ENCODE results near the gene HRH3.

Gene HRH3

DNA sequence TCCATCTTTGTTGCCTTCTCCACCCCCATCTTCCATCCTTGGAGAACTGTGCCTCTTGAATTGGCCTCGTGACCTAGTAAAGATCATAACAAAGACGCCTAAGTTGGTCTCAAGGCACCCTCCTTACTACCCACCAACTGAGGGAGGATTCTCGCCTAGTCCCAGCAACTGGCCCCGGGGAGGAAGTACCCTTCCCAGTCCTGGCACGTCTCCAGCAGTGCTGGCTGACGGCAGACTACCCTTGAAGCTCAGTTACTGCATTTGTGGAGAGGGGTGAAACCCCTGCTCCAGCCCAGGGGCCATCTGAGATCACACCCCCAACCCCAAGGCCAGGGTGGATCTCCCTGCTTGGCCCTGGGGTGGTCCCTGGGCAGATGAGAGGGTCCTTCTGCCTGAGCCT, 16.1 kb upstream of the HRH3 start:
- no peaks in the 10 kb centered on the region for H3K9me3 ChIP-seq (ENCODE audit: insufficient read depth, low read depth, low read length)
- no peak overlapping the region for H3K9ac ChIP-seq (ENCODE audit: low read depth, low read length)
- H3K36me3 ChIP-seq (ENCODE audit: insufficient read depth, low read depth, low read length), result no peaks in the 10 kb centered on the region
- H3K27me3 ChIP-seq (ENCODE audit: insufficient read depth, low read length), result no peaks in the 10 kb centered on the region
- H3K4me1 ChIP-seq (ENCODE audit: insufficient read depth, low read length), result peaks cover 3% of the 10 kb centered on the region; the same call in 1 of the 2 replicates
- no peak overlapping the region for H3K27ac ChIP-seq (ENCODE audit: low read length)
- no peak overlapping the region for H3K4me3 ChIP-seq (ENCODE audit: low read length)

DNA sequence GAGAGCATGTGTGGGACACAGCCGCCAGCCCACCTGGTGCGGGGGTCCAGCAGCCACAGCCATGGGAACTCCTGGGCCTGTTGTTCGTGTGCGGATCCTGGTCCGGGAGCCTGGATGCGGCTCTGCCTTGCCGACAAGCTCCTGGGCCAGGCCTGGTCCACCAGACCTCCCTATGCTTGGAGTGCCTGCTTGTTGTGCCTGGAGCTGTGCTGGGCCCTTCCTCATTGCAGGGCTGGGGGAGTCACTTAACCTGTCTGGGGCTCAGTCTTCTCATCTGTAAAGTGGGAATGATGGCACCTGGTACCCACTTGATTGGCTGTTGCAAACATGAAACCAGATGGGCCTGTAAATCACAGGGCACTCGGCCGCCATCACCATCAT, 15.7 kb upstream of the HRH3 start:
- H3K27ac ChIP-seq (ENCODE audit: low read length), result no peak overlapping the region
- no peaks in the 10 kb centered on the region for H3K36me3 ChIP-seq (ENCODE audit: insufficient read depth, low read depth, low read length)
- peaks cover 3% of the 10 kb centered on the region; the same call in 1 of the 2 replicates for H3K4me1 ChIP-seq (ENCODE audit: insufficient read depth, low read length)
- H3K9ac ChIP-seq (ENCODE audit: low read depth, low read length), result no peak overlapping the region
- H3K9me3 ChIP-seq (ENCODE audit: insufficient read depth, low read depth, low read length), result no peaks in the 10 kb centered on the region
- H3K4me3 ChIP-seq (ENCODE audit: low read length), result no peak overlapping the region
- no peaks in the 10 kb centered on the region for H3K27me3 ChIP-seq (ENCODE audit: insufficient read depth, low read length)

DNA sequence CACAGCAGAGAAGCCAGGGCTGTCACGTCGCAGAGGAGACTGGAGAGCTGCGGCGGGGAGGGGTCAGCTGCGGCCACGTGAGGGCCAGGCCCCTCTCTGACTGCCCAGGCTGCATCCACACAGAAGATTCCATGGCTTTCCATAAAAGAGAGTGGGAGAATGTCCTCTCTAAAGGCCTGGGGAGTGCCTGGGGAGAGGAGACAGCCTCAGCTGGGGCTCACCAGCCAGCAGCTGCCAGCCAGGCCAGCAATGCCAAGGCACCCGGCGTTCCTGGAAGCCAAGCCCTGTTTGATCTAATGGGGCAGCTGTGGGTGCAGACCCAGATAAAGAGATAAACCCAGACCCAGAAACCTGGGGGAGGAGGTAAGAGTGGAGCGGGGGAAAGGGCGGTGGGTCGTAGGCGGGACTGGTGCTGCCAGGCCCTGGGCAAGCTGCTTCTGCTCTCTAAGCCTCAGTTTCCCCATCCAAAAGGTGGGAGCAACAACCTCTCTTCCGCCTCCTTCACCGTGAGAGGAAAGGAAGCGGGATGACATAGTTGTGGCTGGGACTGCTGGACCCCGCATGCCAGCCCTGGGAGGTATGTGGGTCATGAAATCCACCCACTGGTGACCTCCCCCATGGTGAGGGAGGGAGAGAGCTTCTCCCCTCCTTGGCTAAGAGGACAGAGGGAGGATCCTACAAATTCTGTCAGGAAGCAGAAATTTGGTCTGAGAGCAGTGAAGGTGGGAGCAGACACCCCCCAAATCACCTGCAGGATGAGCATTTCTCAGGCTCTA, 15.1 kb upstream of the HRH3 start:
- Histone ChIP-seq H3K4me1 (ENCODE audit: insufficient read depth, low read length) (peaks cover 3% of the 10 kb centered on the region; the same call in 1 of the 2 replicates), H3K9ac (ENCODE audit: low read depth, low read length) (no peak overlapping the region), H3K27ac (ENCODE audit: low read length) (no peak overlapping the region), H3K9me3 (ENCODE audit: insufficient read depth, low read depth, low read length) (no peaks in the 10 kb centered on the region), H3K36me3 (ENCODE audit: insufficient read depth, low read depth, low read length) (no peaks in the 10 kb centered on the region), H3K27me3 (ENCODE audit: insufficient read depth, low read length) (no peaks in the 10 kb centered on the region; the same call in 1 of the 2 replicates), H3K4me3 (ENCODE audit: low read length) (no peak overlapping the region)

DNA sequence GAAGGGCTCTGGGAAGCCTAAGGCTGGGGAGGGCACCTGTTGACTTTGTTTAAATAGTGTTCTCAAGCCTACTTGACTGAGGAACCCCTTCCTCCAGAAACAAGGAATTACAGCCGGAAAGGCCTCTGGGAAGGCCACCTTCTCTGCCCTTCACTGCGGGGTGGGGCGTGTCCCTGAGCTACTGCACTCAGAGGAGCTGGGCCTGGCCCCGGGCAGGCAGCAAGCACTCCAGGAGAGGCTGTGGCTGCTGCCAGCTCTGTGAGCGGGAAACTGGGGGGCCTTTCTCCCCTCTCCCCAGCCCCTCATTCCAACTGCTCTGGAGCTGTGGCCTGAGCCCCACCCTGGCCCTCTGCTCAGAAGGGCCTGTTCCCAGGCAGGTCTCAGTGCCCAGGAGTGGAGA, 14.3 kb upstream of the HRH3 start:
- H3K9me3 ChIP-seq (ENCODE audit: insufficient read depth, low read depth, low read length), result no peaks in the 10 kb centered on the region
- H3K4me1 ChIP-seq (ENCODE audit: insufficient read depth, low read length), result peaks cover under 1% of the 10 kb centered on the region; the same call in 1 of the 2 replicates
- no peaks in the 10 kb centered on the region; the same call in 1 of the 2 replicates for H3K27me3 ChIP-seq (ENCODE audit: insufficient read depth, low read length)

DNA sequence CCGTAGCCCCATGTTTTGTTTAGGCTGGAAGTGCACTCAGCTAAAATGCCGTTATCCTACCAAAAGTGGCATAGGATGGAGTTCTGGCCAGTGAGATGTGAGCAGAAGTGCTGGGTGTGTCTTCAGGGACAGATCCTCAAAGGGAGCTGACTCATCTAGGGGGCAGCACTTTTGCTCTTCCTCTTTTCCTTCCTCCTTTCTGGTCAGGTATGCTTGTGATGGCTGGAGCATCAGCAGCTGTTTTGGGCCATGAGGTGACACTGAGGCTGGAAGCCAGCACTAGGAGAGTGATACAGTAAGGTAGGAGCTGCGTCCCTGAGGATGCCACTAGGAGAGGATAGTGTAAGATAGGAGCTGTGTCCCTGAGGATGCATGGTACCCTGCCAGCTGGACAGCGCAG, 13.6 kb upstream of the HRH3 start:
- Histone ChIP-seq H3K27ac (ENCODE audit: low read length) (no peak overlapping the region), H3K4me1 (ENCODE audit: insufficient read depth, low read length) (no peaks in the 10 kb centered on the region; the same call in 1 of the 2 replicates), H3K9ac (ENCODE audit: low read depth, low read length) (no peak overlapping the region), H3K4me3 (ENCODE audit: low read length) (no peak overlapping the region), H3K36me3 (ENCODE audit: insufficient read depth, low read depth, low read length) (no peaks in the 10 kb centered on the region), H3K9me3 (ENCODE audit: insufficient read depth, low read depth, low read length) (no peaks in the 10 kb centered on the region), H3K27me3 (ENCODE audit: insufficient read depth, low read length) (no peaks in the 10 kb centered on the region; the same call in 1 of the 2 replicates)

More for the DNA sequence above, 14.3 kb upstream of the HRH3 start:
- no peak overlapping the region for H3K4me3 ChIP-seq (ENCODE audit: low read length)
- H3K36me3 ChIP-seq (ENCODE audit: insufficient read depth, low read depth, low read length), result no peaks in the 10 kb centered on the region
- no peak overlapping the region for H3K9ac ChIP-seq (ENCODE audit: low read depth, low read length)
- H3K27ac ChIP-seq (ENCODE audit: low read length), result no peak overlapping the region

DNA sequence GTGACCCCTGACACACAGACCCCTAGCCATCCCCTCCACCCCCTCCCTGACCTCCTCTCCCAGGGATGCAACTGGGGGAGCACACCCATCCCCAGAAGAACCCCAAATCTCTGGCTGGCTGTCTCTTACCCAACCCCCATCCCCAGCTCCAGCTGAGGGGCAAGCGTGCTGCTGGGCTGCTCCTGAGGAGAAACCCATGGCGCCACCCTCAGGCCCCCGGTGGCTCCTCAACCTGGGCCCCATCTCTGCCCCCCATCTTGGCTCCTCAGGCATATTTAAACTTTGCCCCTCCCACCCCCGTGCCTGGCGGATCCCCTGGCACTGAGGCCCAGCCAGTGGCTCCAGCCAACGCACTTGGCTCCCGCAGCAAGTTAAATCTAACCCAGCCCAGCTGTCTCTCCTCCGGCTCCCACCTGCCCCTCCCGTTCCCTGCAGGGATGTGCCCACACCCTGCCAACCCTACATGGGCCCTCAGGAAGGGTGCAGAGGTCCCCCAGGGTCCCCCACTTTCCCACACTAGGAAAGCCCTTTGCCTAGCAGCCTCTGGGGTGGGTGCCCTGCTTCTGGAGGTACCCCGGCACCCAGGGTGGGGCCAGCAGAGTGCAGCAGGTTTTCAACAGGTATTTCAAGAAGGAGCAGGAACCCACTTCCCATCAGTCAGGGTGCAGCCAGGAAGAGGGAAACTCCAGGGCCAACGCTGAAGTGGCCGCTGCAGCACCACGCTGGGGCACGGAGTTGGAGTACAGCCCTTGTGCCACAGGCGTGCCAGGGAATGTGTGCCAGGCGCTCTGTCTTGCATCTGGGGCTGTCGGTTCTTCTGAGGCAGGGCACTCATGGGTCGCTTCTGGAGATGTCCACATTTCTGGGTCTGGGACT, 12.9 kb upstream of the HRH3 start:
- no peak overlapping the region for H3K9ac ChIP-seq (ENCODE audit: low read depth, low read length)
- no peak overlapping the region for H3K27ac ChIP-seq (ENCODE audit: low read length)
- no peaks in the 10 kb centered on the region; the same call in 1 of the 2 replicates for H3K27me3 ChIP-seq (ENCODE audit: insufficient read depth, low read length)
- H3K4me1 ChIP-seq (ENCODE audit: insufficient read depth, low read length), result no peaks in the 10 kb centered on the region; the same call in 1 of the 2 replicates
- H3K36me3 ChIP-seq (ENCODE audit: insufficient read depth, low read depth, low read length), result no peaks in the 10 kb centered on the region
- H3K9me3 ChIP-seq (ENCODE audit: insufficient read depth, low read depth, low read length), result no peaks in the 10 kb centered on the region
- no peak overlapping the region for H3K4me3 ChIP-seq (ENCODE audit: low read length)

DNA sequence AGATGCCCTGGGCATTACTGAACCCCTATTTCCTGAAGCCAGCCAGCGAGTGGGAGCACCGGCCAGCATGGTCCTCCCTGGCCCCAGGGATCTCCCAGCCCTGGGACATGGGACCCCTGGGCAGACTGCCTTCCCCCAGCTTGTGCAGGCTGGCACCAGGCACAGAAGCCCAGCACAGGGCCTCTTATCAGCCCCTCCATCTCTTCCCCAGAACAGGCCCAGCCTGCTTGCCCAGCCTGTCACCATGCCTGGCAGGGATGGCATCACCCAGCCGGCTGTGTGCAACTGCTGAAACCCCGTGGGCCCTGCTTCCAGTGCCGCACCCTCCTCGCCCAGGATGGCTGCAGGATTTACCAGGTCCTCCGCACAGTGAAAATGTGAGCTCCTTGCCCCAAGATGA, 12.1 kb upstream of the HRH3 start:
- Histone ChIP-seq H3K27me3 (ENCODE audit: insufficient read depth, low read length) (no peaks in the 10 kb centered on the region; the same call in 1 of the 2 replicates), H3K36me3 (ENCODE audit: insufficient read depth, low read depth, low read length) (no peaks in the 10 kb centered on the region), H3K4me3 (ENCODE audit: low read length) (no peak overlapping the region), H3K9ac (ENCODE audit: low read depth, low read length) (no peak overlapping the region), H3K27ac (ENCODE audit: low read length) (no peak overlapping the region), H3K4me1 (ENCODE audit: insufficient read depth, low read length) (no peaks in the 10 kb centered on the region; the same call in 1 of the 2 replicates), H3K9me3 (ENCODE audit: insufficient read depth, low read depth, low read length) (no peaks in the 10 kb centered on the region)

DNA sequence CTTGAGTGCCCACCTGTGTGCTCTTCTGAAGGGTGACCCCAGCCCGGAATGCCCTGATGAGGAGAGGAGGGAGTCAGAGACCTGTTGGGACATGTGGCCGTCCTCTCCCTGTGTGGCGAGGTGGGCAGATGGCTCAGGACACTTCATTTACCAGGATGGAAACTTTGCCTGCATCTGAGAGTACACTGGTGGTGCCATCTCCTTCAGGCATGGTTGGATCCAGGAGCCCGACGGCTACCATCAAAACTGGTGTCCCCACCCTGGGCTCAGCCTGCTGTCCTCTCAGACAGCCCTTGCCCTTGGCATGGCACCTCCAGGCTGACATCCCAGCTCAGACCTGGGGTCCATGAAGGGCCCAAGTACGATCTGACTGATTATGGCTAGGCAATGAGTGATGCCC, 11.2 kb upstream of the HRH3 start:
- no peak overlapping the region for H3K4me3 ChIP-seq (ENCODE audit: low read length)
- H3K4me1 ChIP-seq (ENCODE audit: insufficient read depth, low read length), result no peaks in the 10 kb centered on the region; the same call in 1 of the 2 replicates
- no peaks in the 10 kb centered on the region for H3K36me3 ChIP-seq (ENCODE audit: insufficient read depth, low read depth, low read length)
- peaks cover under 1% of the 10 kb centered on the region; the same call in 1 of the 2 replicates for H3K27me3 ChIP-seq (ENCODE audit: insufficient read depth, low read length)
- no peak overlapping the region for H3K9ac ChIP-seq (ENCODE audit: low read depth, low read length)
- H3K9me3 ChIP-seq (ENCODE audit: insufficient read depth, low read depth, low read length), result no peaks in the 10 kb centered on the region
- H3K27ac ChIP-seq (ENCODE audit: low read length), result no peak overlapping the region

DNA sequence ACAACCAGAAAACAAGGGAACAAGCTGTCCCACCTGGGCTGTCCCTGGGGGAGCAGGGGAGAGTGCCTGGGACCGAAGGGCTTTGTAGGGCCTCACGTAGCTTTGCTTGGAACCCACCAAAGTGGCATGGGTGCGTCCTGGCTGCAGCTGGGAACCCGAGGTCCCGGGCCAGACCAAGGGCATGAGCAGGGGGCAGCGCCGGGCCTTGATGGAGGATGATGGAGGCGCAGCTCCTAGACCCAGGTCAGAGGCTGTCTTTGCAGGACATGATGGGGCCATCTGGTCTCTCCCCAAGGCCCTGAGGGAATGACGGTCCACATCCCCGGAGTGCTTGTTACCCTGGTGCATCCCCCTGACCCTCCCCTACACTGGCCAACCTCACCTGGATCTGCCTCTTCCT, 10.6 kb upstream of the HRH3 start:
- Histone ChIP-seq H3K4me1 (ENCODE audit: insufficient read depth, low read length) (no peaks in the 10 kb centered on the region; the same call in 1 of the 2 replicates), H3K9me3 (ENCODE audit: insufficient read depth, low read depth, low read length) (no peaks in the 10 kb centered on the region), H3K27ac (ENCODE audit: low read length) (no peak overlapping the region), H3K4me3 (ENCODE audit: low read length) (no peak overlapping the region), H3K36me3 (ENCODE audit: insufficient read depth, low read depth, low read length) (no peaks in the 10 kb centered on the region), H3K9ac (ENCODE audit: low read depth, low read length) (no peak overlapping the region), H3K27me3 (ENCODE audit: insufficient read depth, low read length) (peaks cover 6% of the 10 kb centered on the region; the same call in 1 of the 2 replicates)

DNA sequence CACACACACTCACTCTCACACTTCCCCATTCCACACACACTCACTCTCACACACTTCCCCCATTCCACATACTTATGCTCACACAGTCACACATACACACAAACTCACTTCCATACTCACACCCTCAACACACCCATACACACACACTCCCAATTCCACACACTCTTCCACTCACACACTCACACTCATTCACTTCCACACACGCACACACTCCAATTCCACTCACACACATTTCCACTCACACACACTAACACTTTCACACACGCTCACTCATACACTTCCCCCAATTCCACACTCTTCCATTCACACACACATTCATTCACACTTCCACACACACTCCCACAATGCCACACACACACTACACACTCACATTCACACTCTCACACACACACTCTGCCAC, 10.2 kb upstream of the HRH3 start:
- H3K9ac ChIP-seq (ENCODE audit: low read depth, low read length), result no peak overlapping the region
- H3K36me3 ChIP-seq (ENCODE audit: insufficient read depth, low read depth, low read length), result no peaks in the 10 kb centered on the region
- no peak overlapping the region for H3K27ac ChIP-seq (ENCODE audit: low read length)
- no peaks in the 10 kb centered on the region for H3K9me3 ChIP-seq (ENCODE audit: insufficient read depth, low read depth, low read length)
- H3K27me3 ChIP-seq (ENCODE audit: insufficient read depth, low read length), result peaks cover 10% of the 10 kb centered on the region; the same call in 1 of the 2 replicates
- H3K4me1 ChIP-seq (ENCODE audit: insufficient read depth, low read length), result no peaks in the 10 kb centered on the region; the same call in 1 of the 2 replicates
- no peak overlapping the region for H3K4me3 ChIP-seq (ENCODE audit: low read length)

DNA sequence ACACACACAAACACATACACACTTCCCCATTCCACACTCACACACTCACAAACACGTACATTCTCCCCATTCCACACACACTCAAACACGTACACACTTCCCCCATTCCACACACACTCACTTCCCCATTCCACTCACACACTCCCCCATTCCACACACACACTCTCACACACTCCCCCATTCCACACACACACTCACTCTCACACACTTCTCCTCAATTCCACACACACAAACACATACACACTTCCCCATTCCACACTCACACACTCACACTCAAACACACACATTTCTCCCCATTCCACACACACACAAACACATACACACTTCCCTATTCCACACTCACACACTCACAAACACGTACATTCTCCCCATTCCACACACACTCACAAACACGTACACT, 9.6 kb upstream of the HRH3 start:
- no peak overlapping the region for H3K4me3 ChIP-seq (ENCODE audit: low read length)
- no peaks in the 10 kb centered on the region; the same call in 1 of the 2 replicates for H3K4me1 ChIP-seq (ENCODE audit: insufficient read depth, low read length)
- H3K27me3 ChIP-seq (ENCODE audit: insufficient read depth, low read length), result peaks cover 16% of the 10 kb centered on the region; the same call in 1 of the 2 replicates
- no peak overlapping the region for H3K9ac ChIP-seq (ENCODE audit: low read depth, low read length)
- no peak overlapping the region for H3K27ac ChIP-seq (ENCODE audit: low read length)
- no peaks in the 10 kb centered on the region for H3K36me3 ChIP-seq (ENCODE audit: insufficient read depth, low read depth, low read length)
- H3K9me3 ChIP-seq (ENCODE audit: insufficient read depth, low read depth, low read length), result no peaks in the 10 kb centered on the region
